Type B pancreatic cell (in vitro differentiated cells): ENCODE data around the gene FASTKD1. TPM values are rescaled to one million over a fixed set of nuclear protein-coding genes. Genes with fewer than 3 reads are reported as not detected.
"Not testable (repeated sequence)": the region's sequence is repeated elsewhere in the genome, so short reads cannot be mapped to it uniquely, and the experiment has no call there.

Experiments
- DNase-seq: peaks from one replicate; pipeline ENCODE4 v3.0.0; 2021; ENCODE audit warnings: mixed read lengths; ENCODE audit not compliant: unreplicated experiment; ENCODE audit errors: extremely low spot score
- H3K27ac Mint-ChIP-seq: 2 replicates; pipeline ENCODE4 v1.8.0; 2021; ENCODE audit warnings: mild to moderate bottlenecking, mixed read lengths
- H3K27me3 Mint-ChIP-seq: 2 replicates; pipeline ENCODE4 v1.8.0; 2021; ENCODE audit warnings: mixed read lengths
- H3K36me3 Mint-ChIP-seq: 2 replicates; pipeline ENCODE4 v1.8.0; 2021; ENCODE audit warnings: mixed read lengths
- H3K4me1 Mint-ChIP-seq: one replicate; pipeline ENCODE4 v1.8.0; 2021; ENCODE audit warnings: mixed read lengths; ENCODE audit not compliant: unreplicated experiment
- H3K4me3 Mint-ChIP-seq: 2 replicates; pipeline ENCODE4 v1.8.0; 2021; ENCODE audit warnings: mild to moderate bottlenecking, mixed read lengths
- H3K9me3 Mint-ChIP-seq: 2 replicates; pipeline ENCODE4 v1.8.0; 2021; ENCODE audit warnings: mixed read lengths
- total RNA-seq: library from RNA; stranded (reverse); gene quantifications from 2 replicates; pipeline ENCODE4 v1.2.1, GENCODE V29; 2021; ENCODE audit warnings: low replicate concordance
- TF ChIP-seq, protein P1 (sequence below): fragments of 200-600 bp; sonication (generic); conservative IDR thresholded peaks from 2 replicates; pipeline ENCODE4 v1.5.0; 2021; ENCODE audit warnings: antibody characterized with exemption, mild to moderate bottlenecking

Gene FASTKD1
- total RNA-seq, 1 donor from 2014 or later: 35.8 TPM

DNA sequence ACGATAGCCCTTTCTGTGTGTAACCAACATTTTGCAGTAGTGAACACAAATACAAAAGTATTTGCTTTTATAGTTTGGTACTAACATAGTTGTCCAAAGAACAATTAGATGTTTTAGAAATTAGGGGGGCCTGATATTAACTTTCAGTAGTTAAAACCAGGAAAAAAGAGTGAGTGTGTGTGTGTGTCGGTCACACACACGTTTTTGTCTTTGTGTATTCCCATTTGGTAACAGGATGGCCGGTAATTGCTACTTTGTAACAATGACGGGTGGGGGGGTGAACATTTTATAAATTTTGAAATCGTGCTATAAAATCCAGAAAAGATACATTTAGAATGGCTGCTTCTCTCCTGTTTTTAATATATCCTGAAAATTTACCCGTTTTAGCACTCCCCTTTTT is 12.0 kb upstream of the FASTKD1 start:
- Mint-ChIP-seq H3K27me3 (no peaks in the 10 kb centered on the region), H3K9me3 (peaks cover 6% of the 10 kb centered on the region), H3K4me3 (peak overlapping the region; percentile 99), H3K4me1 (peaks cover 11% of the 10 kb centered on the region), H3K27ac (peak overlapping the region; percentile 99), H3K36me3 (peaks cover 18% of the 10 kb centered on the region)
- TF ChIP-seq, protein P1, sequence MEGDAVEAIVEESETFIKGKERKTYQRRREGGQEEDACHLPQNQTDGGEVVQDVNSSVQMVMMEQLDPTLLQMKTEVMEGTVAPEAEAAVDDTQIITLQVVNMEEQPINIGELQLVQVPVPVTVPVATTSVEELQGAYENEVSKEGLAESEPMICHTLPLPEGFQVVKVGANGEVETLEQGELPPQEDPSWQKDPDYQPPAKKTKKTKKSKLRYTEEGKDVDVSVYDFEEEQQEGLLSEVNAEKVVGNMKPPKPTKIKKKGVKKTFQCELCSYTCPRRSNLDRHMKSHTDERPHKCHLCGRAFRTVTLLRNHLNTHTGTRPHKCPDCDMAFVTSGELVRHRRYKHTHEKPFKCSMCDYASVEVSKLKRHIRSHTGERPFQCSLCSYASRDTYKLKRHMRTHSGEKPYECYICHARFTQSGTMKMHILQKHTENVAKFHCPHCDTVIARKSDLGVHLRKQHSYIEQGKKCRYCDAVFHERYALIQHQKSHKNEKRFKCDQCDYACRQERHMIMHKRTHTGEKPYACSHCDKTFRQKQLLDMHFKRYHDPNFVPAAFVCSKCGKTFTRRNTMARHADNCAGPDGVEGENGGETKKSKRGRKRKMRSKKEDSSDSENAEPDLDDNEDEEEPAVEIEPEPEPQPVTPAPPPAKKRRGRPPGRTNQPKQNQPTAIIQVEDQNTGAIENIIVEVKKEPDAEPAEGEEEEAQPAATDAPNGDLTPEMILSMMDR: no peak
- no peak for DNase-seq

DNA sequence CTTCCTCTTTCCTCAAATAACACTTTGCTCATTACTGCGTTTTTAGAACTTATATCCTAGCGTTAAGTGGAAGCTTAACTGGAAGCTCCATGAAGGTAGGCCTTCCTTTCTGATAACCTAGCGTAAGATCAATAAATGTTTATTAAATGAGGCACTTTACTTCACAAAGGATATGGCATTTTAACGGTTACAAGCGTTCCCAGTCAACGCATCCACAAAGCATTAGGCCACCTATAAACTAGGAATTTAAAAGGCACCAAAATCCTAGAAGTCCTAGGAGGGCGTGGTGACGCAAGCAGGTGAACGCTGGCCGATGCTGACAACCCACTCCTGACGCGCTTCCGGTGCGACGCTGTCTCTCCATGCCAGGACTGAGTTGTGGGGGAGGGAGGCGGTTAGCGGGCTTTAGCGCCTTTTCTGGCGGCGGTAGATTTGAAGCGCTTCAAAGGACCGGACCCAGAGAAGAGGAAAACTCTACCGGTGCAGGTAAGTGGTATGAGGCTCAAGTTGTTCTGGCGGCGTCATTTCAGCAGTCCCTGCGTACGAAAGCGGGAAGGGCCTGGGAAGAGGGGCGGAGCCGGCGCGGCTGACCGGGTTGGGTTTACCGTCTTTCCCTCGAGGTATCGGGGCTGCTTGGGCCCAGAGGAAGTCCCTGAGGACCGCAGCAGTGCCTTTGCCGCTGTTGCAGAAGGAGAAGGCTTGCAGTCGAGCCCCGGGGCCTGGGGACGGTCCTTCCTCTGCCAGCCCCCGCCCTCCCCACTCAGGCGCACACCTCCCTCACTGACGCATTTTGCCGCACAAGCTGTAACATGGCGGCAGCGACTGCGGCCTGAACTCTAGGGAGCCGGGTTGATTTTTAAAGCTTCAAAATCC is 10.6 kb upstream of the FASTKD1 start, which contains the start of gene PPIG:
TSS of gene PPIG (plus strand) at position 347 of the 873 bp plus-strand sequence. CDS start 19,691 bp downstream, outside the sequence.
- Mint-ChIP-seq H3K27ac (peak within 1 kb of the TSS; percentile 99), H3K9me3 (peaks cover 6% of the 10 kb centered on the region), H3K4me1 (peaks cover 11% of the 10 kb centered on the region), H3K27me3 (no peaks in the 10 kb centered on the region), H3K4me3 (peak within 1 kb of the TSS; percentile 99), H3K36me3 (peaks cover 10% of the 10 kb centered on the region)
- TF ChIP-seq, protein P1: no peak
- DNase-seq: peak; percentile 82

DNA sequence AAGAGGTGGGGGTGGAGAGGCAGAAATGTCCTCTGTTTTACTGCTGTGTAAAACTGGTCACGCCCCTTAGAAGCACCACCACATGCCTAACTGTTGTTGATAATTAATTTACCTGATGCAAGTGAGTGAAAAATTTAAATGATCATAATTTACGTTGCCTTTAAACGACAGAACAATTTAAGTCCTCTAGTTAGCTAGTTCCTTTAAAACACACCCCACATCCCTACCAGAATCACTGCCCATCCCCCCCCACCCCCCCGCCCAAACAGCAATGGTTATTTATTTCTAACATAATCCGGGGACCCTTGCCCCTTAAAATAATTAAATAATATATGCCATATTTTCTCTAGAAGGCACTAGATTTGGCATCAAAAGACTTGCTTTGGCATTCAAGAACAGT is 9.9 kb upstream of the FASTKD1 start:
- TF ChIP-seq, protein P1: no peak
- H3K36me3 Mint-ChIP-seq: peaks cover 5% of the 10 kb centered on the region
- peaks cover 4% of the 10 kb centered on the region for H3K27me3 Mint-ChIP-seq
- H3K9me3 Mint-ChIP-seq: peaks cover 6% of the 10 kb centered on the region
- DNase-seq: no peak
- peaks cover 11% of the 10 kb centered on the region for H3K4me1 Mint-ChIP-seq
- H3K27ac Mint-ChIP-seq: peak overlapping the region; percentile 99
- H3K4me3 Mint-ChIP-seq: peak overlapping the region; percentile 25

DNA sequence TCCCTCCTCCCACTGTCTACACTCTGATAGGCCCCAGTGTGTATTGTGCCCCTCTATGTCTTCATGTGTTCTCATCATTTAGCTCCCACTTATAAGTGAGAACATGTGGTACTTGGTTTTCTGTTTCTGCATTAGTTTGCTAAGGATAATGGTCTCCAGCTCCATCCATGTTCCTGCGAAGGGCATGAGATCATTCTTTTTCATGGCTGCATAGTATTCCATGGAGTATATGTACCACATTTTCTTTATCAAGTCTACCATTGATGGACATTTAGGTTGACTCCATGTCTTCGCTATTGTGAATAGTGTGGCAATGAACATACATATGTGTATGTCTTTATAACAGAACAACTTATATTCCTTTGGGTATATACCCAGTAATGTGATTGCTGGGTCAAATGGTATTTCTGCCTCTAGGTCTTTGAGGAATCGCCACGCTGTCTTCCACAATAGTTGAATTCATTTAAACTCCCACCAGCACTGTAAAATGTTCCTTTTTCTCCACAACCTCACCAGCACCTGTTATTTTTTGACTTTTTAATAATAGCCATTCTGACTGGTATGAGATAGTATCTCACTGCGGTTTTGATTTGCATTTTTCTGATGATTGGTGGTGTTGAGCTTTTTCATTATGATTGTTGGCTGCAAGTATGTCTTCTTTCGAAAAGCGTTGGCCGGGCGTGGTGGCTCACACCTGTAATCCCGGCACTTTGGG is 9.0 kb upstream of the FASTKD1 start:
- H3K27ac Mint-ChIP-seq: peak overlapping the region; percentile 50
- peak overlapping the region; percentile 25 for H3K4me3 Mint-ChIP-seq
- H3K4me1 Mint-ChIP-seq: peaks cover 11% of the 10 kb centered on the region

DNA sequence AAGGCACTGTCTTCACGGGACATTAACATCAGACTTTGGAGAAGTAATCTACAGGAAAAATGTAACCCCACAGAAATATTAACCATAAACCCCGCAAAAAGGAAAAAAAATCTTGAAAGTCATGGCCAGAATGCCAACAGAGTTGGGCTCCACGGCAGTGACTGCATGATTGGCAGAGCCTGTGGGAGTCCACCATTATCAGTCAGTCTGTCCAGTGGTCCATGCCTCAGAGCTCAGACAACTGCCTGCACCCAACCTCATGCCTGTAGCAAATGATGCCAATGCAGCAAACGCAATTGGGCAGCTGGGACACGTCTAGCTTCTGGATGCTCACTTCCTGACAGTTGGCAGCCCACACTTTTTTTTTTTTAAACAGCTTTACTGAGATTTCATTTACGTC is 5.4 kb upstream of the FASTKD1 start:
- Mint-ChIP-seq H3K36me3 (peaks cover 2% of the 10 kb centered on the region), H3K4me3 (no peak overlapping the region), H3K27me3 (peaks cover 7% of the 10 kb centered on the region), H3K4me1 (peaks cover 2% of the 10 kb centered on the region), H3K9me3 (peaks cover 3% of the 10 kb centered on the region), H3K27ac (no peak overlapping the region)
- TF ChIP-seq, protein P1: no peak
- DNase-seq: no peak

More for the DNA sequence above, 9.0 kb upstream of the FASTKD1 start:
- H3K36me3 Mint-ChIP-seq, H3K27me3 Mint-ChIP-seq, DNase-seq, H3K9me3 Mint-ChIP-seq: not testable (repeated sequence)

DNA sequence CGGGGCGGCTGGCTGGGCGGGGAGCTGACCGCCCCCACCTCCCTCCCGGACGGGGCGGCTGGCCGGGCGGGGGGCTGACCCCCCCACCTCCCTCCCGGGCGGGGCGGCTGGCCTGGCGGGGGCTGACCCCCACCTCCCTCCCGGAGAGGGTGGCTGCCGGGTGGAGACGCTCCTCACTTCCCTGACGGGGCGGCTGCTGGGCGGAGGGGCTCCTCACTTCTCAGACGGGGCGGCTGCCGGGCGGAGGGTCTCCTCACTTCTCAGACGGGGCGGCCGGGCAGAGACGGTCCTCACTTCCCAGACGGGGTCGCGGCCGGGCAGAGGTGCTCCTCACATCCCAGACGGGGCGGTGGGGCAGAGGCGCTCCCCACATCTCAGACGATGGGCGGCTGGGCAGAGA is 1.6 kb upstream of the FASTKD1 start:
- H3K36me3 Mint-ChIP-seq, DNase-seq: not testable (repeated sequence)

DNA sequence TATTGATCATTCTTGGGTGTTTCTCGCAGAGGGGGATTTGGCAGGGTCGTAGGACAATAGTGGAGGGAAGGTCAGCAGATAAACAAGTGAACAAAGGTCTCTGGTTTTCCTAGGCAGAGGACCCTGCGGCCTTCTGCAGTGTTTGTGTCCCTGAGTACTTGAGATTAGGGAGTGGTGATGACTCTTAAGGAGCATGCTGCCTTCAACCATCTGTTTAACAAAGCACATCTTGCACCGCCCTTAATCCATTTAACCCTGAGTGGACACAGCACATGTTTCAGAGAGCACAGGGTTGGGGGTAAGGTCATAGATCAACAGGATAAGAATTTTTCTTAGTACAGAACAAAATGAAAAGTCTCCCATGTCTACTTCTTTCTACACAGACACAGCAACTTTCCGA is 874 bp upstream of the FASTKD1 start:
- not testable (repeated sequence) for H3K36me3 Mint-ChIP-seq, DNase-seq, H3K9me3 Mint-ChIP-seq, H3K27ac Mint-ChIP-seq, H3K27me3 Mint-ChIP-seq
- H3K4me3 Mint-ChIP-seq: peak overlapping the region; percentile 67
- H3K4me1 Mint-ChIP-seq: peaks cover 19% of the 10 kb centered on the region

More for the DNA sequence above, 1.6 kb upstream of the FASTKD1 start:
- not testable (repeated sequence) for H3K4me3 Mint-ChIP-seq, H3K27ac Mint-ChIP-seq, H3K9me3 Mint-ChIP-seq, H3K27me3 Mint-ChIP-seq
- peaks cover 15% of the 10 kb centered on the region for H3K4me1 Mint-ChIP-seq
